Testis (tissue), 3 donors: ENCODE data around the gene FAM13C. TPM values are rescaled to one million over a fixed set of nuclear protein-coding genes. Genes with fewer than 3 reads are reported as not detected.

Source experiments
- DNase-seq: peaks from one replicate; pipeline ENCODE4 v3.0.0-alpha.2; 2019
- H3K27ac ChIP-seq, 2 donors: fragments of 200-600 bp; sonication (generic); one replicate each; pipeline ENCODE4 v1.5.1; 2019
- H3K27me3 ChIP-seq: fragments of 200-600 bp; sonication (generic); one replicate; pipeline ENCODE4 v1.5.1; 2019
- H3K36me3 ChIP-seq: fragments of 200-600 bp; sonication (generic); one replicate; pipeline ENCODE4 v1.5.1; 2017; ENCODE audit warnings: low read depth; ENCODE audit errors: missing control alignments
- H3K4me1 ChIP-seq: fragments of 200-600 bp; sonication (generic); one replicate; pipeline ENCODE4 v1.5.1; 2019
- H3K4me3 ChIP-seq, 2 donors: fragments of 200-600 bp; sonication (generic); one replicate each; pipeline ENCODE4 v1.5.1; 2017 to 2019
- H3K9me3 ChIP-seq: fragments of 200-600 bp; sonication (generic); one replicate; pipeline ENCODE4 v1.5.1; 2017
- CTCF ChIP-seq, 3 experiments: fragments of 450-650 bp in 2 of 3; fragments of 200-600 bp in 1 of 3; sonication (generic) in 1 of 3; IDR thresholded peaks; one replicate each; pipeline ENCODE4 v1.5.1; 2016 to 2019; ENCODE audit warnings: antibody characterized with exemption in 3 of 3, mild to moderate bottlenecking in 2 of 3, moderate library complexity in 1 of 3
- POLR2A ChIP-seq: fragments of 450-650 bp; IDR thresholded peaks from one replicate; pipeline ENCODE4 v1.6.1; 2017; ENCODE audit warnings: antibody characterized with exemption, mild to moderate bottlenecking, moderate library complexity
- WGBS, 2 donors: methylation state at CpG; one replicate each; pipeline ENCODE4 v1.1.5; 2018; 5-methylcytosine and 5-hydroxymethylcytosine counted together
- intact Hi-C: fragments of 100-400 bp; cut with DNase I; formaldehyde crosslinking; loops from one replicate; pipeline ENCODE4 v1.15.1; 2023; ENCODE audit warnings: low total_unique reads
- polyA plus RNA-seq: library from polyadenylated mRNA; stranded (reverse); fragments of 350-450 nt; fragmentation: Illumina TruSeq; extraction: RNeasy Lipid Tissue Mini Kit (QIAGEN cat#74804); gene quantifications from one replicate; pipeline ENCODE4 v1.2.3, GENCODE V29; 2014; ENCODE audit warnings: low read depth, low replicate concordance; ENCODE audit not compliant: insufficient read depth
- total RNA-seq, 2 donors: library from RNA; depleted of rRNA; stranded (reverse); fragments of >200 nt; gene quantifications; one replicate each; pipeline ENCODE4 v1.2.3, GENCODE V29; 2016

The FAM13C gene
- total and polyA plus RNA-seq, 3 donors from 2014 or later = 12.9 to 50.9 (median 38.5) TPM

DNA sequence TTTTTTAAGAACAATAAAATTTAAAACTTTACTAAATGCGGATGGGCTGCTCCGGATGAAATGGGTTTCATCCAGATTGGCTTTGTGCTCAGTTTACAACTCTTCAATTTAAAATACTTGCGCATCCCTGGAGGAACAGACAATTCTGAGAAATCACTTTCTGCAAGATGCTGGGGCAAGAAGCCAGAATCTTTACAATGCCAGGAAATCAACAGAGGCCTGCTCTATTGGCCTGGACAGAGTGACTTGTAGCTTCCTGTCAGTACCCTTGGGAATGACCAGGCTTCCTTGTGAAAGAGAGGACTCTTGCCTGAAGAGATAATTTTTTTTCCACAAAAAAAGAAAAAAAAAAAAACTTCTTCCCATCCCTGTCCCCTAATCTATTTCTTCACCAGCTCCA lies 3.9 kb upstream of the FAM13C start:
- Histone ChIP-seq H3K27me3 (no peaks in the 10 kb centered on the region), H3K4me3 (no peak overlapping the region), H3K4me1 (peaks cover 5% of the 10 kb centered on the region), H3K9me3 (no peaks in the 10 kb centered on the region), H3K27ac (no peak overlapping the region), H3K36me3 (no peaks in the 10 kb centered on the region)
- WGBS, 2 donors = 71 to 73% methylated on average over 3 of the region's 3 CpGs
- intact Hi-C loops = no loop called here
- peak; percentile 34 for DNase-seq
- TF ChIP-seq CTCF (IDR thresholded peaks at IDR 0.05) (no peak), POLR2A (no peak)

DNA sequence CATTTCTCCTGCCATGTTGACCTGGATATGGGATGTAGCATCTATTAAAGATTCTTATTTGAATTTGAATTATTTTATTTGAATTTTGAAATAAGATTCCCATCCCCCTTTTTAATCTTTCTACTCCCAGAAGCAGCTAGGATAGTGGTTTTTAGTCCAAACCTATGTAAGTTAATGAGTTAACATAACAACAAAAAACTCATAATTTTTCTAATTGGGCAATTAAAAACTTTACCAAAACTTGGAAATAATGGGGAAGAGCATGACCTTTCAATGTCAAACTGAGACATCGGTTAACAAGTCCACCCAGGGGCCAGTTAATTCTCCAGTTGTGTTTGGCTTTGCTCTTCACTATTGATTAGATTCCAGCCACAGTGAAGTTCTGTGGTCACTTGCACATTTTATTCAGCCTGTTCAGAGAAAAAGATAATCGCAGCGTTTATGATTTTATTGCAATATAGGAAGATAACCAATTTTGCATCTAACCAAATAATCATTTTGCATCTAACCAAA lies 1.2 kb upstream of the FAM13C start:
- Histone ChIP-seq H3K4me1 (peaks cover 30% of the 10 kb centered on the region), H3K27me3 (no peaks in the 10 kb centered on the region), H3K27ac (peak overlapping the region; percentile 67 to 85), H3K36me3 (no peaks in the 10 kb centered on the region), H3K4me3 (peak overlapping the region in 1 of 2 donors; percentile 69), H3K9me3 (no peaks in the 10 kb centered on the region)
- no peak for TF ChIP-seq POLR2A
- no peak for TF ChIP-seq CTCF (IDR thresholded peaks at IDR 0.05)
- DNase-seq = no peak
- intact Hi-C loops = no loop called here
- WGBS, 2 donors = 43 to 63% methylated on average over 3 of the region's 3 CpGs

DNA sequence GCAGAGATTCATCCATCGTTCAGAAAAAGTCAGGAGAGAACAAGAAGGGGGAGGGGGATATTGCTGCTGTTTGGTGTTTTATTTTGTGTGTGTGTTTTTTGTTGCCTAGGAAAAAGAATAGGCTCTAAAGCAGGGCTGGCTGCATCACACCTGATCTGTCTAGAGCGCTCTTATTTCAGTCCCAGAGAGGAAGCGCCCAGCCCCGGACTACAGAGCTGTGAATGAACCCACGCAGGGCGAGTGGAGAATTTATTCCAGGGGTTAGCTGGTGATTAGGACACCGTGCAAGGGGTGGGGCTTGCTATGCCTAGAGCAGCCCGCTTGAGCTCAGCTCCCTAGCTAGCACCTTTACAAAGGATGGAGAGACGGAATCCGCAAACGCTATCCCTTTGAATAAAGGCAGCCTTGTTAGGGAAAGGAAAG lies 621 bp upstream of the FAM13C start:
- WGBS, 2 donors = 1 to 4% methylated on average over 6 to 11 of the region's 11 CpGs
- H3K4me3 ChIP-seq = peak overlapping the region; percentile 58 to 69

DNA sequence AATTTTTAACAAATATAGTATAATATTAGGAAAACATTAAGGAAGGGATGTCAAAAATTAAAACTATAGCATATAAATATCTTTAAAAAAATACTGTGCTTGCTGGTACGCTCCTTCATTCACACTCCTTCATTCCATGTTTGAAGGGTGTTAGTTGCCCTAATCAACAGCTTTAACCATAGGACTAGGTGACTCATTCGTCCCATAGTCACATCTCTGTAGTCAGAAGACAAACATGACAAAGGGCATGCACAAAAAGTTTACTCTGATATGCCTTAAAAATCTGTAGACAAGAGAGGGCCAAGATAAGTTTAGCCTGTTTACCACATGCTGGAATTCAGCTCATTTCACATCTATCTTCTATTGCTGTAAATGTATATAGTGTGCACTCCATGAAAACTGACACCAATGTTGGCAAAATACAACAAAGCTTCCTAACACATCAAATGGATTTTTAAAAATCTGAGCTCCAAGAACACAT lies 646 bp downstream of the FAM13C start:
- Histone ChIP-seq H3K27me3 (no peaks in the 10 kb centered on the region), H3K36me3 (no peaks in the 10 kb centered on the region), H3K4me1 (peaks cover 35% of the 10 kb centered on the region), H3K27ac (peak overlapping the region; percentile 67 to 85), H3K4me3 (peak overlapping the region; percentile 58 to 69), H3K9me3 (no peaks in the 10 kb centered on the region)
- intact Hi-C loops = no loop called here
- TF ChIP-seq CTCF (IDR thresholded peaks at IDR 0.05) (no peak), POLR2A (no peak)
- no peak for DNase-seq
- 37 to 39% methylated on average over 2 of the region's 2 CpGs for WGBS, 2 donors

More for the DNA sequence above, 621 bp upstream of the FAM13C start:
- intact Hi-C loops = no loop called here
- peak overlapping the region; percentile 67 to 85 for H3K27ac ChIP-seq
- no peaks in the 10 kb centered on the region for H3K36me3 ChIP-seq
- H3K9me3 ChIP-seq = no peaks in the 10 kb centered on the region
- no peaks in the 10 kb centered on the region for H3K27me3 ChIP-seq
- DNase-seq = peak; percentile 89
- TF ChIP-seq POLR2A (no peak), CTCF (IDR thresholded peaks at IDR 0.05) (no peak)
- H3K4me1 ChIP-seq = peaks cover 35% of the 10 kb centered on the region
